Measurements from ENCODE around the gene PRELP.
"Not testable (repeated sequence)": the region's sequence is repeated elsewhere in the genome, so short reads cannot be mapped to it uniquely, and the experiment has no call there.

The PRELP gene

GRCh38 chr1:203512517-203512847 is 36.9 kb downstream of the PRELP start:
- no peak overlapping the region for H3K4me3 ChIP-seq (ENCODE audit: low read depth, low read length)
- no peak for TF ChIP-seq CTCF (IDR thresholded peaks at IDR 0.05; ENCODE audit: low read depth, low read length)

- peak overlapping the region; percentile 17; the same call in 1 of the 2 replicates for H3K4me3 ChIP-seq (ENCODE audit: low read depth, low read length)
- no peak for TF ChIP-seq CTCF (IDR thresholded peaks at IDR 0.05; ENCODE audit: low read depth, low read length)
These were observed 37.4 kb downstream of the PRELP start for GRCh38 chr1:203512848-203513584.

GRCh38 chr1:203513585-203514031 is 38.0 kb downstream of the PRELP start:
- TF ChIP-seq CTCF (IDR thresholded peaks at IDR 0.05; ENCODE audit: low read depth, low read length) = no peak

GRCh38 chr1:203516184-203516583 is 40.6 kb downstream of the PRELP start:
- TF ChIP-seq CTCF (IDR thresholded peaks at IDR 0.05; ENCODE audit: low read depth, low read length) = no peak
- H3K4me3 ChIP-seq (ENCODE audit: low read depth, low read length) = no peak overlapping the region

More at GRCh38 chr1:203513585-203514031, 38.0 kb downstream of the PRELP start:
- H3K4me3 ChIP-seq (ENCODE audit: low read depth, low read length) = no peak overlapping the region

- TF ChIP-seq CTCF (IDR thresholded peaks at IDR 0.05; ENCODE audit: low read depth, low read length) = no peak
These were observed 41.3 kb downstream of the PRELP start for GRCh38 chr1:203516906-203517305.

GRCh38 chr1:203517426-203518110 is 42.0 kb downstream of the PRELP start:
- TF ChIP-seq CTCF (IDR thresholded peaks at IDR 0.05; ENCODE audit: low read depth, low read length) = no peak
- H3K4me3 ChIP-seq (ENCODE audit: low read depth, low read length) = no peak overlapping the region

More at GRCh38 chr1:203516906-203517305, 41.3 kb downstream of the PRELP start:
- H3K4me3 ChIP-seq (ENCODE audit: low read depth, low read length) = no peak overlapping the region

- H3K4me3 ChIP-seq (ENCODE audit: low read depth, low read length) = not testable (repeated sequence)
These were observed 42.5 kb downstream of the PRELP start for GRCh38 chr1:203518139-203518538.

Data from WI38 (cell line).